ENCODE measurements around the gene C19orf25. TPM values are rescaled to one million over a fixed set of nuclear protein-coding genes. Genes with fewer than 3 reads are reported as not detected.
"Not testable (repeated sequence)": the region's sequence is repeated elsewhere in the genome, so short reads cannot be mapped to it uniquely, and the experiment has no call there.

The C19orf25 gene
- total RNA-seq, 1 donor from 2014 or later = 19.2 TPM

- no peak for ATAC-seq
Measured at GRCh38 chr19:1481224-1481892, 2.3 kb upstream of the C19orf25 start.

DNA sequence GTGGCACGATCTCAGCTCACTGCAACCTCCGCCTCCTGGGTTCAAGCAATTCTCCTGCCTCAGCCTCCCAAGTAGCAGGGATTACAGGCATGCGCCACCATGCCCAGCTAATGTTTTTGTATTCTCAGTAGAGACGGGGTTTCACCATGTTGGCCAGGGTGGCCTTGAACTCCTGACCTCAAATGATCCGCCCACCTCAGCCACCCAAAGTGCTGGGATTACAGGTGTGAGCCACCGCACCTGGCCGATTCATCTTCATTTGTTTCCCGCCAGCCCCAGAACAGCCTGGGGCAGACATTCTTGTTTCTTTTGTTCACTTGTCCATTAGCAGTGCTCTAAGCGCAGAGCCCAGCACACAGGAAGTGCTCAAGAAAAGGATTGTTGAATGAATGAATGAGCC is 2.0 kb downstream of the C19orf25 start:
- ATAC-seq = not testable (repeated sequence)

- ATAC-seq = no peak
Measured at GRCh38 chr19:1475751-1476437, 3.1 kb downstream of the C19orf25 start.

- ATAC-seq = no peak
Measured at GRCh38 chr19:1474765-1475351, 4.2 kb downstream of the C19orf25 start.

DNA sequence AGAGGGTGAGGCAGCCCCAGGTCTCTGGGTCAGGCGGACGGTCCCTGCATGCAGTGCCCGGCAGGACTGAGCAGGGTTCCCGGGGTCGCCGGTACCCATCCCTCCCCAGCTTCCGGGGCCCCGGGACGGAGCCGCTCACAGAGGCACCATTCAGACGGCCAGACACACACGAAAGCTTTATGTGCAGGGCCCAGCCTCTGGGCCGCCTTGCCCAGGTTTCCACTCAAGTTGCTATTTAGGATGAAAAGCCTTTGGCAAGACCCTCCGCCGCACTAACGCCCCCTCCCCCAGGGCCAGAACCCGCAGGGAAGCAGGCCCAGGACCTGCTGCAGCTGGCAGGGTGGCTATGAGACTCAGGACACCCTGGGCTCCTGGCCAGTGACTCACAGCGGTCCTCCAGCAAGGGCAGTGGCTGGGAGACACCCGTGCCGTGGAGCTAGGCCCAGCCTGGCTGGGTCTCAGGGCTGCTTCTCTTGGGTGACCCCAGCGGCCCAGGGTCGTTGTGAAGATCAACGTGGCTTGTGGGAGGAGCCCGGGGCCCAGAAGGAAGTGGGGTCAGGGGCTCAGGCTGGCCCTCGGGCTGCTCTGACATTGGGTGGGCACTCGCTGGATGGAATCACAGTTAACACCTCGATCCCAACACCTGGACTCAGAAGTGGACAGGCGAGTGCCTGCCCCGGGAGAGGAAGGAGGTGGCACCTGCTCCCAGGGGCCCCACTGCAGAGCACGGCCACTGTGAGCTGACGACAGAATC is 4.8 kb downstream of the C19orf25 start:
- ATAC-seq = no peak

DNA sequence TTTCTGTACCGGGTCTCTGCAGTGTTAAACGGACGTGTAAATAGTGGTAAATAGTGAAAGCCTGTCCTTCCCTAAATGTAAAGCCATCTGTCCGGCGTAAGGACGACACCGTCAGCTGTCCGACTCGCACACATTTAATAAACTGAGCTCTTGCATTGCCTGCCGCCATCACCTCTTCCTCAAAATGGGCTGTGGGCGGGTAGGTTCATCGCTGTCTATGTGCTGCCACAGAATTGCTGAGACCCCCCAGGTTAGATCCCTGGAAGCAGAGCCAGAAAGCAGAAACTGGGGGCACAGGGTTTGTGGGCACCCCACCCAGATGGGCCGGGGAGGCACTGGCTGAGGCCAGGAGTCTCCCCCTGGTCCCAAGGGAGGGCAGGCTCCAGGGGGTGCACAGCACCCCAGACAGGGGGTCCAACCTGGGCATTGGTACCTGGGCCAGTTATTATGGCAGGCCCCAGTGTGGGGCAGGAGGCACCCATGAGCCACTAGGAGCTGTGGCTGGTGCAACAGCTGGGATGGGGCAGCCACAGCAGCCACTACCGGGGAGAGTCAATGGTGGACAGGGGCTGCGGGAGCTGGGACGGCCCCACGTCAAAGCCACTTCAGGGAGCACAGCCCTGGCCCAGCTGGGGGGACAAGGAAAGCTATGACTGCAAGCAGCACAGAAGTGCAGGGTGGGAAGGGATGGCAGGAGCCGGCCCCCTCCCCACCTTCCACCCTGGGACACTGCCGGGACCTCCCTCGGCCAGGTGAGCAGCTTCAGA is 5.7 kb downstream of the C19orf25 start:
- ATAC-seq = no peak

DNA sequence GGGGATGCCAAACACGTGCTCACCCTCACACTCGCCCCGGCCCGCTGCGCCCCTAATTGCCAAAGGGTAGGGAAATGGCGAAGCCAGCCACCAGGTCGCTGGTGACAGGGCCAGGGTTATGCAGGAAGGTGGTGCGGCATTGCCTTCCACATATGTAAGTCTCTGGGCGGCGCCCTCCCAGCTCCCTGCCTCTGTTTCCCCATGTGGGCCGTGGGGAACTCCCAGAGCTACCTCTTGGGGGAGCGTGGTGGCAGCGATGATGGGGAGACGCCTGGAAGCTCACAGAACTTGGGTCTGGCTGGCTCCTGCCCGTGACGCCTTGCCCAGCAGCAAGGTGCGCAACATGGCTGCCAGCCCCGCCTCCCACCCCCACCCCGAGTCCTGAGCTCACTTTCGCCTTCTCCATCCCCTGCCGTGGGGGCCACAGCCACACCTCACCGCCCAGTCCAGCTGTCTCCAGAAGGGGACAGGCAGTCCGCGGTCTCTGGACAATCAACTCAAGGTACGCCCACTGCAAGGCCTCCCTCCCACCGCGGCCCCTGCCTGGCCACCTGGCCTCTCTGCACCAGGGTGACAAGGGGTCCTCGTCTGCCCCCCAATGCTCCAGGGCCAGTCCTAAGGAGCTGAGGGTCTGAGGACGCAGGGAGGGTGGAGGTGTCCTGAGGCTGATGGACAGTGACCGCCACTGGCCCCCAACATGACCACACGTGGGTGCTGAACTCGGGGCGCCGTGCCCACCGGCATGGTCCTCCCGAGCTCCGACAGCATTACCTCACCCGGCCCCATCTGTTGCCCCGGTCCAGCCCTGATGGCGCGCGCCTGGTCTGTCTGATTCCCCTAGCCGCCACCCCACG is 6.6 kb downstream of the C19orf25 start:
- ATAC-seq = no peak

GRCh38 chr19:1471515-1472160 is 7.4 kb downstream of the C19orf25 start:
- no peak for ATAC-seq

GRCh38 chr19:1471010-1471514 is 8.0 kb downstream of the C19orf25 start:
- ATAC-seq = no peak

- peak; percentile 19 for ATAC-seq
Measured at GRCh38 chr19:1470305-1471009, 8.6 kb downstream of the C19orf25 start.

- ATAC-seq = no peak
Measured at GRCh38 chr19:1470055-1470304, 9.0 kb downstream of the C19orf25 start.

GRCh38 chr19:1469255-1470054 is 9.6 kb downstream of the C19orf25 start:
- ATAC-seq = no peak

- no peak for ATAC-seq
Measured at GRCh38 chr19:1468821-1469254, 10.2 kb downstream of the C19orf25 start.

- no peak for ATAC-seq
Measured at GRCh38 chr19:1468274-1468820, 10.7 kb downstream of the C19orf25 start.

DNA sequence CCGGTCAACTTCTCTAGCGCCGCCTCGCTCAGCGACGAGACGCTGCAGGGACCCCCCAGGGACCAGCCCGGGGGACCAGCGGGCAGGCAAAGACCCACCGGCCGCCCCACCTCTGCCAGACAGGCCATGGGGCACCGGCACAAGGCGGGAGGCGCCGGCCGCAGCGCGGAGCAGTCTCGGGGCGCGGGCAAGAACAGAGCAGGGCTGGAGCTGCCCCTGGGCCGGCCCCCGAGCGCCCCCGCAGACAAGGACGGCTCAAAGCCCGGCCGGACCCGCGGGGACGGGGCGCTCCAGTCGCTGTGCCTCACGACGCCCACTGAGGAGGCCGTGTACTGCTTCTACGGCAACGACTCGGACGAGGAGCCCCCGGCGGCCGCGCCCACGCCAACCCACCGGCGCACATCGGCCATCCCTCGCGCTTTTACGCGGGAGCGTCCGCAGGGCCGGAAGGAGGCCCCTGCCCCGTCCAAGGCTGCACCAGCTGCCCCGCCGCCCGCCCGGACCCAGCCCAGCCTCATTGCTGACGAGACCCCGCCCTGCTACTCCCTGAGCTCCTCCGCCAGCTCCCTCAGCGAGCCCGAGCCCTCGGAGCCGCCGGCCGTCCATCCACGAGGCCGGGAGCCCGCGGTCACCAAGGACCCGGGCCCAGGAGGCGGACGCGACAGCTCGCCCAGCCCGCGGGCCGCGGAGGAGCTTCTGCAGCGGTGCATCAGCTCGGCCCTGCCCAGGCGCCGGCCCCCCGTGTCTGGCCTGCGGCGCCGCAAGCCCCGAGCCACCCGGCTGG is 11.3 kb downstream of the C19orf25 start:
- no peak for ATAC-seq

DNA sequence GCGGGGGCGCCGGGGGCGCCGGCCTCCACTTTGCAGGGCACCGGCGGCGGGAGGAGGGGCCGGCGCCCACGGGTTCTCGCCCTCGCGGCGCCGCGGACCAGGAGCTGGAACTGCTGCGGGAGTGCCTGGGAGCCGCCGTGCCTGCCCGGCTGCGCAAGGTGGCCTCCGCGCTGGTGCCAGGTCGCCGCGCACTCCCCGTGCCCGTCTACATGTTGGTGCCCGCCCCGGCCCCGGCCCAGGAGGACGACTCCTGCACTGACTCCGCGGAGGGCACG is 11.9 kb downstream of the C19orf25 start:
- no peak for ATAC-seq

DNA sequence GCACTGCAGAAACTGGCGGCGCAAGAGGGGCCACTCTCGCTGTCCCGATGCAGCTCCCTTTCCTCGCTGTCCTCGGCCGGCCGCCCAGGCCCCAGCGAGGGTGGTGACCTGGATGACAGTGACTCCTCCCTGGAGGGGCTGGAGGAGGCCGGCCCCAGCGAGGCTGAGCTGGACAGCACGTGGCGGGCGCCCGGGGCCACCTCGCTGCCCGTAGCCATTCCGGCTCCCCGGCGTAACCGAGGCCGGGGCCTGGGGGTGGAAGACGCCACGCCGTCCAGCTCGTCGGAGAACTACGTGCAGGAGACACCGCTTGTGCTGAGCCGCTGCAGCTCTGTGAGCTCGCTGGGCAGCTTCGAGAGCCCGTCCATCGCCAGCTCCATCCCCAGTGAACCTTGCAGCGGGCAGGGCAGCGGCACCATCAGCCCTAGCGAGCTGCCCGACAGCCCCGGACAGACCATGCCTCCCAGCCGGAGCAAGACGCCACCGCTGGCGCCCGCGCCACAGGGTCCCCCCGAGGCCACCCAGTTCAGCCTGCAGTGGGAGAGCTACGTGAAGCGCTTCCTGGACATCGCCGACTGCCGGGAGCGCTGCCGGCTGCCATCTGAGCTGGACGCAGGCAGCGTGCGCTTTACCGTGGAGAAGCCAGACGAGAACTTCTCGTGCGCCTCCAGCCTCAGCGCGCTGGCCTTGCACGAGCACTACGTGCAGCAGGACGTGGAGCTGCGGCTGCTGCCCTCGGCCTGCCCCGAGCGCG is 12.4 kb downstream of the C19orf25 start:
- ATAC-seq = no peak

DNA sequence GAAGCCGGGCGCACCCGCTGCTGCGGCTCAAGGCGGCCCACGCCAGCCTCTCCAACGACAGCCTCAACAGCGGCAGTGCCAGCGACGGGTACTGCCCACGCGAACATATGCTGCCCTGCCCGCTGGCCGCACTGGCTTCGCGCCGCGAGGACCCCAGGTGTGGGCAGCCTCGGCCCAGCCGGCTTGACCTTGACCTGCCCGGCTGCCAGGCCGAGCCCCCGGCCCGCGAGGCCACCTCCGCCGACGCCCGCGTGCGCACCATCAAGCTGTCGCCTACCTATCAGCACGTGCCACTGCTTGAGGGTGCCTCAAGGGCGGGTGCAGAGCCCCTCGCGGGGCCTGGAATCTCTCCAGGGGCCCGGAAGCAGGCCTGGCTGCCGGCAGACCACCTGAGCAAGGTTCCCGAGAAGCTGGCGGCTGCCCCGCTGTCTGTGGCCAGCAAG is 13.0 kb downstream of the C19orf25 start:
- ATAC-seq = no peak
